ENCODE measurements around the gene IFITM1. TPM values are rescaled to one million over a fixed set of nuclear protein-coding genes. Genes with fewer than 3 reads are reported as not detected.

IFITM1 gene
- polyA plus RNA-seq, 1 experiment: 660 TPM

DNA sequence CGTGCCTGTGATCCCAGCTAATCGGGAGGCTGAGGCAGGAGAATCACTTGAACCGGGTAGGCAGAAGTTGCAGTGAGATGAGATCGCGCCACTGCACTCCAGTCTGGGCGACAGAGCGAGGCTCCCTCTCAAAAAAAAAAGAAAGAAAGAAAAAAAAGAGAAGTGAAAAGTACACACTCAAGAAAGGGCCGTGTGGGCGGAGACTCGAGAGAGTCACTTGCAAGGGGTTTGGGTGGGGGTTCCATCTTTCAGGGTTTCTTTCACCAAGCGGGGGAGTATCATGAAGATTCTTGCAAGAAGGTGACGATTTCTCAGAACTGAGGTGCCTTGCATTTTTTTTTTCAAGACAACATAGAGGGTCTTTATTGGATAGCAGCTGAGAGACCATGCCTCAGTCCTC lies 10.5 kb upstream of the IFITM1 start:
- DNase-seq (ENCODE audit: low read depth): no peak
- Histone ChIP-seq H3K4me3 (ENCODE audit: low read depth, low read length) (no peak overlapping the region), H3K27me3 (ENCODE audit: control insufficient read depth, insufficient read depth, low read length) (peaks cover 6% of the 10 kb centered on the region), H3K36me3 (ENCODE audit: control insufficient read depth, insufficient read depth, low read length) (no peaks in the 10 kb centered on the region)
- TF ChIP-seq, protein P1, sequence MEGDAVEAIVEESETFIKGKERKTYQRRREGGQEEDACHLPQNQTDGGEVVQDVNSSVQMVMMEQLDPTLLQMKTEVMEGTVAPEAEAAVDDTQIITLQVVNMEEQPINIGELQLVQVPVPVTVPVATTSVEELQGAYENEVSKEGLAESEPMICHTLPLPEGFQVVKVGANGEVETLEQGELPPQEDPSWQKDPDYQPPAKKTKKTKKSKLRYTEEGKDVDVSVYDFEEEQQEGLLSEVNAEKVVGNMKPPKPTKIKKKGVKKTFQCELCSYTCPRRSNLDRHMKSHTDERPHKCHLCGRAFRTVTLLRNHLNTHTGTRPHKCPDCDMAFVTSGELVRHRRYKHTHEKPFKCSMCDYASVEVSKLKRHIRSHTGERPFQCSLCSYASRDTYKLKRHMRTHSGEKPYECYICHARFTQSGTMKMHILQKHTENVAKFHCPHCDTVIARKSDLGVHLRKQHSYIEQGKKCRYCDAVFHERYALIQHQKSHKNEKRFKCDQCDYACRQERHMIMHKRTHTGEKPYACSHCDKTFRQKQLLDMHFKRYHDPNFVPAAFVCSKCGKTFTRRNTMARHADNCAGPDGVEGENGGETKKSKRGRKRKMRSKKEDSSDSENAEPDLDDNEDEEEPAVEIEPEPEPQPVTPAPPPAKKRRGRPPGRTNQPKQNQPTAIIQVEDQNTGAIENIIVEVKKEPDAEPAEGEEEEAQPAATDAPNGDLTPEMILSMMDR (IDR thresholded peaks at IDR 0.05; ENCODE audit: insufficient read depth, low read depth, low read length): no peak
- ChIA-PET CTCF (interaction anchor here (1.9 to 5.0 kb wide), 4 partner anchors 13 to 145 kb away, joined by 5 to 57 read pairs (median 21); no protein-coding TSS in a partner anchor), POLR2A (no interaction called here)

DNA sequence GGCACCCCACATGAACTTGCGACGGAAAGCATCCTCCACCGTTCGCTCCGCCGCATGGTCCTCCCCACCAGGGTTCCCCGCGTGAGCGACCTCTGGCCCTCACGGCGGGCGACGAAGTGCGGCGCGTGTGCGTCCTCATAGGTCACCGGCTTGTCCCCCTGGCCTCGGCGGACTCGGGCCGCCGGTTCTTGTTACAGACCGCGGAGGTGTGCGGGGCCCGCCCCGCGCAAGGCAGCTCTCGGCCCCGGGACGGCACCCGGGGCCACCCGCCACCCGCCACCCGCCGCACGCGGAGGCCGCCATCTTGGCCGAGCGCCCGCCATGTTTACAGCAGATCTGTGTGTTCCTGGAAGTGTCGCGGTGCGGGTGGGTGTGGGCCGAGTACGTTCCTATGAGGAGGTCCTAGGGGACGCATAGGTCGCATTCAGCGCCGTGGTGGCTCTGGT lies 9.8 kb upstream of the IFITM1 start:
- ChIA-PET CTCF (interaction anchor here (0.9 to 5.0 kb wide), 11 partner anchors 9 to 144 kb away, joined by 3 to 57 read pairs (median 12); no protein-coding TSS in a partner anchor), POLR2A (interaction anchor here (0.7 kb wide), 1 partner anchor 259 kb away, joined by 22 read pairs; no protein-coding TSS in a partner anchor)
- no peak for DNase-seq (ENCODE audit: low read depth)
- H3K27me3 ChIP-seq (ENCODE audit: control insufficient read depth, insufficient read depth, low read length): peaks cover 6% of the 10 kb centered on the region
- no peak overlapping the region for H3K4me3 ChIP-seq (ENCODE audit: low read depth, low read length)
- H3K36me3 ChIP-seq (ENCODE audit: control insufficient read depth, insufficient read depth, low read length): no peaks in the 10 kb centered on the region; the same call in 1 of the 2 replicates
- TF ChIP-seq, protein P1 (IDR thresholded peaks at IDR 0.05; ENCODE audit: insufficient read depth, low read depth, low read length): no peak

DNA sequence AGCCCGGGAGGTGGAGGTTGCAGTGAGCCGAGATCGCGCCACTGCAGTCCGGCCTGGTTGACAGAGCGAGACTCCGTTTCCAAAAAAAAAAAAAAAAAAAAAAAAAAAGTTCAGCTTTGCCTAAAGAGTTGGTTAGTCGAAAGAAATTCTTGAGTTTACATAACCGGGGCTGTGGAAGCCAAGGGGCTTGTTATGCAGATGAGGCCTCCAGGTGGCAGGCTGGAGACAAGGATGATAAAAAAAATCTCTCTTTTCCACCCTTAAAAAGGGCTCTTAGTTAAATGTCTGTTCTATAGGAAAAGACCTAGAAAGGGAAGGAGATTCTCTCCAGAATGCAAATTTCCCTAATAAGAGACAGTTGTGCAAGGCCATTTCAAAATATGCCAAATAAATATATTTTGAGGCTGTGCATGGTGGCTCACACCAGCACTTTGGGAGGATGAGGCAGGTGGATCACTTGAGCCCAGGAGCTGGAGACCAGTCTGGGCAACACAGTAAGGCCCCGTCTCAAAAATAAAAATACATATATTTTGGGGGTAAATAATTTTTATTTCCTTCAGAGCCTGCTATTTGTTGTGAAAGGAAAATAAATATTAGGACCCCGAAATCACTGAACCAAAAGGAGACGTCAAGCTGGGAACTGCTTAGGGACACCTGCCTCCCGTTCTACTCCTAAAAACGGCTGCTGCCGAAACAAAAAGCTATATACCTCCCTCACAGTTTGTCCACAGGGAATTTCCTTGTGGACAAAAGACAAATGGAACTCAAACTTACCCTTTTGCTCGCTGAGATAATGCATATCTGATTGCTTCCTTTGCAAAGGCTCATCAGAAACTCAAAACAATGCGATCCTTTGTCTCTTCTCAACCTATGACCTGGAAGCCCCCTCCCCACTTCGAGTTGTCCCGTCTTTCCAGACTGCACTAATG lies 8.7 kb upstream of the IFITM1 start:
- Histone ChIP-seq H3K36me3 (ENCODE audit: control insufficient read depth, insufficient read depth, low read length) (no peaks in the 10 kb centered on the region; the same call in 1 of the 2 replicates), H3K27me3 (ENCODE audit: control insufficient read depth, insufficient read depth, low read length) (peaks cover under 1% of the 10 kb centered on the region; the same call in 1 of the 2 replicates), H3K4me3 (ENCODE audit: low read depth, low read length) (no peak overlapping the region)
- no peak for DNase-seq (ENCODE audit: low read depth)
- POLR2A ChIA-PET: interaction anchor here (0.7 kb wide), 1 partner anchor 257 kb away, joined by 22 read pairs; no protein-coding TSS in a partner anchor
- TF ChIP-seq, protein P1 (IDR thresholded peaks at IDR 0.05; ENCODE audit: insufficient read depth, low read depth, low read length): peak; percentile 80
- CTCF ChIA-PET: interaction anchor here (0.7 to 5.0 kb wide), 16 partner anchors 8 to 143 kb away, joined by 3 to 57 read pairs (median 8); no protein-coding TSS in a partner anchor

DNA sequence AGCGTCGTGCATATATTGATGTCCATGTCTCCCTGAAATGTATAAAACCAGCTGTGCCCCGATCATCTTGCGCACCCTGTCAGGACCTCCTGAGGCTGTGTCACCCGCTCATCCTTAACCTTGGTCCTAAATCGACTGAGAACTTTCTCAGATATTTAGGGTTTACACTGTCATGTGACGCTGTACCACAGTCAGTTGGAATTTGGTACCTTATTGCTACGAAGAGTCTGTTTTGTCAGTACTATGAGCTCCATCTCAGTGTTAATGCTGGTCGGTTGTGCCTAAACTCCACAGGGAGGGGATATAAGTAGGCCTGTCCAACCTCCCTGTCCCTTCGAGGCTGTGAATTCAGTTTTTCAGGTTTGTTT lies 8.0 kb upstream of the IFITM1 start:
- ChIA-PET POLR2A (no interaction called here), CTCF (interaction anchor here (0.9 to 5.0 kb wide), 12 partner anchors 7 to 213 kb away, joined by 3 to 57 read pairs (median 12); no protein-coding TSS in a partner anchor)
- no peaks in the 10 kb centered on the region for H3K27me3 ChIP-seq (ENCODE audit: control insufficient read depth, insufficient read depth, low read length)
- DNase-seq (ENCODE audit: low read depth): no peak
- H3K4me3 ChIP-seq (ENCODE audit: low read depth, low read length): no peak overlapping the region
- no peaks in the 10 kb centered on the region; the same call in 1 of the 2 replicates for H3K36me3 ChIP-seq (ENCODE audit: control insufficient read depth, insufficient read depth, low read length)
- TF ChIP-seq, protein P1 (IDR thresholded peaks at IDR 0.05; ENCODE audit: insufficient read depth, low read depth, low read length): no peak

All from BJ (cell line).